Measurements from ENCODE around the gene OR2Y1.
"Not testable (repeated sequence)": the region's sequence is repeated elsewhere in the genome, so short reads cannot be mapped to it uniquely, and the experiment has no call there.

Gene OR2Y1

GRCh38 chr5:180739958-180740357 is at the start of gene OR2Y1:
OR2Y1 (minus strand) TSS chr5:180740058; CDS start chr5:180740058, 0 bp downstream.
- no peak for DNase-seq (ENCODE audit: low read depth)

GRCh38 chr5:180788651-180789410 is 49.0 kb upstream of the OR2Y1 start:
- not testable (repeated sequence) for DNase-seq (ENCODE audit: low read depth)

- DNase-seq (ENCODE audit: low read depth), result no peak
These were observed 48.0 kb upstream of the OR2Y1 start for GRCh38 chr5:180787711-180788431.

- DNase-seq (ENCODE audit: low read depth), result no peak
These were observed 46.9 kb upstream of the OR2Y1 start for GRCh38 chr5:180786531-180787398.

GRCh38 chr5:180785794-180786221 is 46.0 kb upstream of the OR2Y1 start:
- no peak for DNase-seq (ENCODE audit: low read depth)

GRCh38 chr5:180785121-180785781 is 45.4 kb upstream of the OR2Y1 start:
- DNase-seq (ENCODE audit: low read depth), result no peak

- peak; percentile 37 for DNase-seq (ENCODE audit: low read depth)
These were observed 44.7 kb upstream of the OR2Y1 start for GRCh38 chr5:180784497-180785097.

- DNase-seq (ENCODE audit: low read depth), result no peak
These were observed 43.6 kb upstream of the OR2Y1 start for GRCh38 chr5:180783340-180784052.

GRCh38 chr5:180782748-180783147 is 42.9 kb upstream of the OR2Y1 start:
- no peak for DNase-seq (ENCODE audit: low read depth)

- DNase-seq (ENCODE audit: low read depth), result not testable (repeated sequence)
These were observed 42.1 kb upstream of the OR2Y1 start for GRCh38 chr5:180781900-180782326.

GRCh38 chr5:180779985-180780610 is 40.2 kb upstream of the OR2Y1 start:
- DNase-seq (ENCODE audit: low read depth), result no peak

- DNase-seq (ENCODE audit: low read depth), result no peak
These were observed 37.6 kb upstream of the OR2Y1 start for GRCh38 chr5:180777475-180777874.

GRCh38 chr5:180776376-180776775 is 36.5 kb upstream of the OR2Y1 start:
- no peak for DNase-seq (ENCODE audit: low read depth)

- DNase-seq (ENCODE audit: low read depth), result no peak
These were observed 35.8 kb upstream of the OR2Y1 start for GRCh38 chr5:180775624-180776023.

GRCh38 chr5:180771839-180772238 is 32.0 kb upstream of the OR2Y1 start:
- DNase-seq (ENCODE audit: low read depth), result no peak

GRCh38 chr5:180769821-180770220 is 30.0 kb upstream of the OR2Y1 start:
- no peak for DNase-seq (ENCODE audit: low read depth)

- DNase-seq (ENCODE audit: low read depth), result no peak
These were observed 15.7 kb upstream of the OR2Y1 start for GRCh38 chr5:180755601-180756000.

GRCh38 chr5:180744253-180744652 is 4.4 kb upstream of the OR2Y1 start:
- no peak for DNase-seq (ENCODE audit: low read depth)

- DNase-seq (ENCODE audit: low read depth), result no peak
These were observed 2.9 kb upstream of the OR2Y1 start for GRCh38 chr5:180742727-180743126.

GRCh38 chr5:180740953-180741352 is 1.1 kb upstream of the OR2Y1 start:
- not testable (repeated sequence) for DNase-seq (ENCODE audit: low read depth)

Data from stimulated activated CD8-positive, alpha-beta memory T cell treated with anti-CD3 and anti-CD28 coated beads, Interleukin-7, amount 100 ng/mL, for 24 hours (primary cell).